GM18511 (cell line): ENCODE data around the gene FZR1.
"Not testable (repeated sequence)": the region's sequence is repeated elsewhere in the genome, so short reads cannot be mapped to it uniquely, and the experiment has no call there.

Experiments used
- ATAC-seq: cut with Tn5 transposase; IDR thresholded peaks from one replicate; pipeline ENCODE4 v1.9.1; 2021; ENCODE audit warnings: mild to moderate bottlenecking, moderate library complexity; ENCODE audit not compliant: unreplicated experiment

Gene FZR1

GRCh38 chr19:3528539-3529211, 22.6 kb downstream of the FZR1 start:
- no peak for ATAC-seq

GRCh38 chr19:3529299-3529698, 23.2 kb downstream of the FZR1 start:
- not testable (repeated sequence) for ATAC-seq

GRCh38 chr19:3530389-3530788, 24.3 kb downstream of the FZR1 start:
- ATAC-seq = no peak

GRCh38 chr19:3531716-3532115, 25.6 kb downstream of the FZR1 start:
- no peak for ATAC-seq

GRCh38 chr19:3532154-3532786, 26.2 kb downstream of the FZR1 start:
- no peak for ATAC-seq

- no peak for ATAC-seq
Measured at GRCh38 chr19:3533033-3533432, 26.9 kb downstream of the FZR1 start.

- ATAC-seq = no peak
Measured at GRCh38 chr19:3533563-3534216, 27.6 kb downstream of the FZR1 start.

- no peak for ATAC-seq
Measured at GRCh38 chr19:3534375-3535234, 28.5 kb downstream of the FZR1 start.

GRCh38 chr19:3535235-3535535, 29.1 kb downstream of the FZR1 start:
- ATAC-seq = no peak

GRCh38 chr19:3535563-3535965, 29.5 kb downstream of the FZR1 start:
- no peak for ATAC-seq

- ATAC-seq = no peak
Measured at GRCh38 chr19:3535981-3536380, 29.9 kb downstream of the FZR1 start.

GRCh38 chr19:3536429-3537100, 30.5 kb downstream of the FZR1 start:
- ATAC-seq = no peak

- ATAC-seq = no peak
Measured at GRCh38 chr19:3537101-3537437, 31.0 kb downstream of the FZR1 start.

GRCh38 chr19:3537438-3538240, 31.5 kb downstream of the FZR1 start:
- ATAC-seq = no peak

- no peak for ATAC-seq
Measured at GRCh38 chr19:3538258-3538929, 32.3 kb downstream of the FZR1 start.

GRCh38 chr19:3538965-3539755, 33.0 kb downstream of the FZR1 start, which contains the start of gene TEKTIP1:
TSS of gene TEKTIP1 (plus strand) at chr19:3539174. CDS start at chr19:3539178, 4 bp downstream.
- no peak for ATAC-seq

GRCh38 chr19:3539756-3540118, 33.6 kb downstream of the FZR1 start:
- no peak for ATAC-seq

- ATAC-seq = no peak
Measured at GRCh38 chr19:3543150-3544057, 37.3 kb downstream of the FZR1 start.
